OCI-LY3 (cell line): ENCODE data around the gene COPG1.

Source experiments
- H2AFZ ChIP-seq: fragments of 200-600, 300-600 bp; shearing (Covaris generic); 2 replicates; pipeline ENCODE4 v1.6.0; 2014; ENCODE audit warnings: antibody characterized with exemption, low read depth, low read length
- H3K27ac ChIP-seq: fragments of 200-600, 300-600 bp; sonication (generic); 2 replicates; pipeline ENCODE4 v1.5.1; 2014; ENCODE audit warnings: mild to moderate bottlenecking, low read length, moderate library complexity, mixed read lengths
- H3K27me3 ChIP-seq: fragments of 200-600, 300-600 bp; sonication (generic); 2 replicates; pipeline ENCODE4 v1.6.1; 2014; ENCODE audit warnings: low read depth, low read length, mixed read lengths
- H3K36me3 ChIP-seq: fragments of 200-600, 300-600 bp; sonication (generic); replicated peaks from 2 replicates; pipeline ENCODE3; 2014; ENCODE audit warnings: low read depth, low read length, mixed read lengths
- H3K4me1 ChIP-seq: fragments of 300-600, 200-600 bp; sonication (generic); 2 replicates; pipeline ENCODE4 v1.6.1; 2014; ENCODE audit warnings: low read length, mixed read lengths
- H3K4me2 ChIP-seq: fragments of 200-600, 300-600 bp; sonication (generic); 2 replicates; pipeline ENCODE4 v1.6.1; 2014; ENCODE audit warnings: low read length, mixed read lengths
- H3K4me3 ChIP-seq: fragments of 300-600, 200-600 bp; sonication (generic); 2 replicates; pipeline ENCODE4 v1.5.1; 2014; ENCODE audit warnings: antibody characterized with exemption, mild to moderate bottlenecking, low read length, moderate library complexity
- H3K79me2 ChIP-seq: fragments of 300-600, 200-600 bp; shearing (Covaris generic); 2 replicates; pipeline ENCODE4 v1.6.1; 2014; ENCODE audit warnings: mild to moderate bottlenecking, low read length, mixed read lengths
- H3K9ac ChIP-seq: fragments of 300-600, 200-600 bp; shearing (Covaris generic); 2 replicates; pipeline ENCODE4 v1.6.0; 2014; ENCODE audit warnings: mild to moderate bottlenecking, low read length, moderate library complexity
- H3K9me3 ChIP-seq: fragments of 200-600, 300-600 bp; shearing (Covaris generic); 2 replicates; pipeline ENCODE4 v1.6.1; 2014; ENCODE audit warnings: low read length, mixed read lengths; ENCODE audit not compliant: insufficient read depth
- H4K20me1 ChIP-seq: fragments of 200-600, 300-600 bp; sonication (generic); 2 replicates; pipeline ENCODE4 v1.6.1; 2016; ENCODE audit warnings: low read length, mixed read lengths; ENCODE audit not compliant: insufficient read depth
- EZH2phosphoT487 ChIP-seq: fragments of 200-600 bp; shearing (Covaris generic); IDR thresholded peaks from 2 replicates; pipeline ENCODE4 v1.6.1; 2018; ENCODE audit warnings: antibody characterized with exemption, mixed run types, low read depth
- TF ChIP-seq, protein P1 (sequence below): fragments of 200-600, 300-600 bp; sonication (generic); IDR thresholded peaks from 2 replicates; pipeline ENCODE4 v1.5.1; 2014; ENCODE audit warnings: antibody characterized with exemption, low read length, low read depth

The COPG1 gene

DNA sequence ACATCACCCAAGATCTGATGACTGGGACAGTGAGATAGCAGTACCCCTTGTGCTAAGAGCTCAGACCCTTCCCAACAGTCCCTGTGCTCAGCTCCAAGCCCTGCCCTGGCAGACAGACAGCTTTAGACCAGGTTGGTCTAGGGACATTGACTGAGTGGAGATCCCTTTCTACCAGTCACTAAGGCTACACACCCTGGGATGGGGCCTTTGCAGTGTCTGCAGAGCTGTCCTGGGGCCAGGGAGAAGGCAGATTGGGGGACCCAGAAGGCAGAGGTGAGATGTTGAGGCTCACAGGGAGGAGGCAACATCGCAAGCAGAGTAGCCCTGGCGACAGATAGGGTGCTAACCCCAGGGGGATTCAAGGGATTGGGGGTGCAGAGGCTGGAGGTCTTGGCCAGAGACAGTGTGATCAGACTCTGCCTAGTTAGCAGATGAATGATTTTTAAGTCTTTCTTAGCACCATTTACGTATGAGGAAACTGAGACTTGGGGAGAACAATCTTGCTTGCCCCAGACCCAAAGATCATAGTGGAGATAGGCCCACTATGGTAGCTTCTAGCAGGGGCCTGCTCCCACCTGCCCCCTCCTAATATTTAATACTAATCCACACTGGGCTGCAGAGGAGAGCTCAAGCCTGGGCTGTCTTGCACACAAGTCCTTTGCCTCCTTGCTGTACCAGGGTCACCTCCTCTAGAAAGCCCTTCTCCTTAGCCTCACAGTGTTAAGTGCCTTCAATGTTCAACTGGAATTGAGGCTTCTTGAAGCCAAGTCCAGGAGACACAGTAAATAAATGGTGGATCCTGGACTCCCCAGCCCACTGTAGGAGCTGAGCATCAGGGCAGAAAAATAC is 61.9 kb downstream of the COPG1 start:
- Histone ChIP-seq H4K20me1 (no peaks in the 10 kb centered on the region; the same call in 1 of the 2 replicates), H3K4me2 (no peak overlapping the region), H3K27me3 (peaks cover 30% of the 10 kb centered on the region), H3K9ac (no peak overlapping the region), H3K27ac (no peak overlapping the region), H3K79me2 (no peaks in the 10 kb centered on the region), H3K36me3 (no peaks in the 10 kb centered on the region), H3K4me3 (no peak overlapping the region), H3K4me1 (peaks cover 15% of the 10 kb centered on the region), H3K9me3 (no peaks in the 10 kb centered on the region), H2AFZ (no peak overlapping the region)
- no peak for TF ChIP-seq EZH2phosphoT487
- TF ChIP-seq, protein P1, sequence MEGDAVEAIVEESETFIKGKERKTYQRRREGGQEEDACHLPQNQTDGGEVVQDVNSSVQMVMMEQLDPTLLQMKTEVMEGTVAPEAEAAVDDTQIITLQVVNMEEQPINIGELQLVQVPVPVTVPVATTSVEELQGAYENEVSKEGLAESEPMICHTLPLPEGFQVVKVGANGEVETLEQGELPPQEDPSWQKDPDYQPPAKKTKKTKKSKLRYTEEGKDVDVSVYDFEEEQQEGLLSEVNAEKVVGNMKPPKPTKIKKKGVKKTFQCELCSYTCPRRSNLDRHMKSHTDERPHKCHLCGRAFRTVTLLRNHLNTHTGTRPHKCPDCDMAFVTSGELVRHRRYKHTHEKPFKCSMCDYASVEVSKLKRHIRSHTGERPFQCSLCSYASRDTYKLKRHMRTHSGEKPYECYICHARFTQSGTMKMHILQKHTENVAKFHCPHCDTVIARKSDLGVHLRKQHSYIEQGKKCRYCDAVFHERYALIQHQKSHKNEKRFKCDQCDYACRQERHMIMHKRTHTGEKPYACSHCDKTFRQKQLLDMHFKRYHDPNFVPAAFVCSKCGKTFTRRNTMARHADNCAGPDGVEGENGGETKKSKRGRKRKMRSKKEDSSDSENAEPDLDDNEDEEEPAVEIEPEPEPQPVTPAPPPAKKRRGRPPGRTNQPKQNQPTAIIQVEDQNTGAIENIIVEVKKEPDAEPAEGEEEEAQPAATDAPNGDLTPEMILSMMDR: no peak

DNA sequence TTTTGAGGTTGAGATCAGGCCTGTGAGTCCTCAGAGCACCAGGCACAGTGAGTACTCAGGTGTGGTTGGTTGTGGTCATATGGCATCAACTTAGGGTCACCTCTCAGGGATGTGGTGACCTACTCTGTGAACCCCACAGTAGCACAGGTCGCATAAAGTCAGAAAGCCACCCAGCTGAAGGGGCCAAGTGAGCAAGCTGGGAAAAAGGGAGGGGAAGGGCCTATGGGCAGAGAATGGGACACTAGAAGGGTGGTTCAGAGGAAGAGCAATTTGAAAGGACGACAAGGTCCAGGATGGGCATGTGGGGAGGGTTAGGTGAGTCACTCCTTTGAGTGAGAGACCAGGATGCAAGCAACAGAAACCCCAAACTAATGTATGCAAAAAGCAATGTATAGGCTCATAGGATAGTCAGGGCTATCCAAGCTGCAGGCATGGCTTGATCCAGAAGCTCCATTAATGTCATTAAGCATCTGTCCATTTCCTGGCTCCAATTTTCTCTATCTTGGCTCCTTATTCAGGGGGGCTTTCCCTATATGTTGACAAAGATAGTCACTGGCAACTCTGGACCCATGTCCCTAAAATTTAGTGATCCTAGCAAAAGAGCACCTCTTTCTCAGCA is 62.7 kb downstream of the COPG1 start:
- H4K20me1 ChIP-seq: no peaks in the 10 kb centered on the region; the same call in 1 of the 2 replicates
- H3K9me3 ChIP-seq: no peaks in the 10 kb centered on the region
- H3K27ac ChIP-seq: no peak overlapping the region
- H3K4me3 ChIP-seq: no peak overlapping the region
- H2AFZ ChIP-seq: no peak overlapping the region
- no peaks in the 10 kb centered on the region for H3K36me3 ChIP-seq
- peaks cover 9% of the 10 kb centered on the region; the same call in 1 of the 2 replicates for H3K4me1 ChIP-seq
- no peak for TF ChIP-seq EZH2phosphoT487
- TF ChIP-seq, protein P1: no peak
- H3K4me2 ChIP-seq: no peak overlapping the region
- no peaks in the 10 kb centered on the region for H3K79me2 ChIP-seq
- peaks cover 24% of the 10 kb centered on the region for H3K27me3 ChIP-seq
- no peak overlapping the region for H3K9ac ChIP-seq

DNA sequence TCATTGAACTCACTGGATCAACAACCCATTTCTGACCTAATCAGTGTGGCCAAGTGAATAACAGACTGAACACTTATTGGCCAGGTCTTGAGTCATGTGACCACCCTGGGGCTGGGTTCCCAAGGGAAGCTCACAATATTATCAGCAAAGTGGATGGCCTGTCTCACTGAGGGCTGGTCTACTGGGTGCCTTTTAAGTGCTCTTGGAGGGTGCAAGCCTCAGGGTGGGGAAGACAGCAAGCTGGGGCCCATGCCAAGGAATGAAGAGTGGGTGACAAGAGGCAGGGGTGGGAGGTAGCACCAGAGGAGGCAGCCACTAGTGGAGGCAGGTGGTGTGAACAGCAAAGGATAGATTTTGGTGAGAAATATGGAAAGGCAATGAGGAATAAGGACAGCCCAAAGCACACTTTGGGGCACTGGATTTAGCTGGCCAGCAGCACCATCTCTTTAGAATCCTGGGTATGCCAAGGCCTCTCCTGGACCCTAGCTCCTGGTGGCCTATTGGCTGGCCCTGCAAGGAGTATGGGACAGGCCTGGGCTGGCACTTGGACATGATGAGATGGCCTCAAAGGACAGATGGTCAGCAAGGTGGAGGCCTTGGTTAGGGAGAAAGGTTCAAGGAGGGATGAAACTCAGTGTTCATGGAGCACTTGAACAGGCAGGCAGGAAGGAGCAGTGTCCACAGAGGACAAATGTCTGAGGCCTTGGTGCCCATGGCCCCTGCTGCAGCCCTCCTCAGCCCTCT is 63.4 kb downstream of the COPG1 start:
- Histone ChIP-seq H2AFZ (no peak overlapping the region), H3K9ac (no peak overlapping the region), H3K27ac (no peak overlapping the region), H3K9me3 (no peaks in the 10 kb centered on the region), H3K79me2 (no peaks in the 10 kb centered on the region), H3K36me3 (no peaks in the 10 kb centered on the region), H3K4me3 (no peak overlapping the region), H3K4me2 (no peak overlapping the region), H3K4me1 (peaks cover 9% of the 10 kb centered on the region; the same call in 1 of the 2 replicates), H4K20me1 (no peaks in the 10 kb centered on the region; the same call in 1 of the 2 replicates), H3K27me3 (peaks cover 28% of the 10 kb centered on the region)
- no peak for TF ChIP-seq EZH2phosphoT487
- TF ChIP-seq, protein P1: no peak

DNA sequence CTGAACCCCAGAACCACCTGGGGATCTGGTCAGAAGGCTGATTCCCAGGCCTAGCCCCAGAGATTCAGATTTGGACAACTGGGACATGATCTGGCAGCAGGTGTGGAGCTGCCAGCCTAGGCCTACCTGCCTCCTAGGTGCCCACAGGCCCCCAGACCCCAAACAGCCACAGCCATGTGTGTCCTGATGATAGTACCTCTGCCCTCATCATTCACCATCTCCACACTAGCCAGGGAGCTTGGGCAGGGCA is 63.9 kb downstream of the COPG1 start:
- no peak overlapping the region for H3K9ac ChIP-seq
- no peak overlapping the region for H3K4me2 ChIP-seq
- H3K4me3 ChIP-seq: no peak overlapping the region
- H3K9me3 ChIP-seq: no peaks in the 10 kb centered on the region
- TF ChIP-seq, protein P1: no peak
- TF ChIP-seq EZH2phosphoT487: no peak
- no peaks in the 10 kb centered on the region for H3K36me3 ChIP-seq
- peaks cover 33% of the 10 kb centered on the region for H3K27me3 ChIP-seq
- no peaks in the 10 kb centered on the region; the same call in 1 of the 2 replicates for H4K20me1 ChIP-seq
- no peak overlapping the region for H3K27ac ChIP-seq
- no peak overlapping the region for H2AFZ ChIP-seq
- H3K79me2 ChIP-seq: no peaks in the 10 kb centered on the region
- H3K4me1 ChIP-seq: peaks cover 9% of the 10 kb centered on the region; the same call in 1 of the 2 replicates
